Panc1 (cell line): Measurements from ENCODE around the gene NPAS2.

Experiments used
- CTCF ChIP-seq: fragments of 450-650 bp; IDR thresholded peaks from 2 replicates; pipeline ENCODE4 v1.5.1; 2017; ENCODE audit warnings: mild to moderate bottlenecking
- POLR2AphosphoS5 ChIP-seq: IDR thresholded peaks from 2 replicates; pipeline ENCODE4 v1.6.1; 2012; ENCODE audit warnings: mild to moderate bottlenecking, low read depth, low read length, moderate library complexity
- TF ChIP-seq, protein P1 (sequence below), 2 experiments: IDR thresholded peaks; 2 replicates each; pipeline ENCODE4 v1.6.1; 2011 to 2012; ENCODE audit warnings: low read depth in 2 of 2, control low read depth in 1 of 2, low read length in 1 of 2, mild to moderate bottlenecking in 1 of 2, moderate library complexity in 1 of 2; ENCODE audit not compliant: insufficient read depth in 1 of 2

DNA sequence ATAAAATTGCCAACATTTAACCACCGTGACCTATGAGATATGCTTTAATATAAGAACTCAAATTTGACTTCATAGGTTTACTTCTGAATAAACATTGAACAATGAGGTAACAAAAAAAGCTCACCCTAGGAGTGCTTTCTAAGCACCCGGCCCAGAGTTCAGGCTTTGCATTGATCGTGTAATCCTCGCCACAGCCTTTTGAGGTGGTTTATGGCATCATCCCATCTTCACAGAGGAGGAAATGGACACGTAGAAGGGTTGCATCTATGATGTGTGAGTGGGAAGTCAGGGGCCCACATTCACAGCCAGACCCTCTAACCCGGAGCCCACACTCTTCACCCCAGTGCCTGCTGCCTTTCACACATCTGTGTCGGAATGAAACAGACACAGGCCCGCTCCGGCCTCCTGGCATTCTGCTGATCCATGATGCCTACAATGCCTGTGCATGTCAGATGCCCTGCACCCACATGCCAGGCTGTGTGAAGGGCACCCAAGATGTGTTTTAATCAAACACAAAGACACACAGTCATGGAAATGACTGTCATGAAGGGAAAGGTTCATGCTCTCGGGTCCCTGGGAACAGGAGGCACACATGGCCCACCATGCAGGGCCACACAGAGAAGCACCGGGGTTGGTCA is 133.6 kb downstream of the NPAS2 start:
- no peak for TF ChIP-seq CTCF
- TF ChIP-seq, protein P1, sequence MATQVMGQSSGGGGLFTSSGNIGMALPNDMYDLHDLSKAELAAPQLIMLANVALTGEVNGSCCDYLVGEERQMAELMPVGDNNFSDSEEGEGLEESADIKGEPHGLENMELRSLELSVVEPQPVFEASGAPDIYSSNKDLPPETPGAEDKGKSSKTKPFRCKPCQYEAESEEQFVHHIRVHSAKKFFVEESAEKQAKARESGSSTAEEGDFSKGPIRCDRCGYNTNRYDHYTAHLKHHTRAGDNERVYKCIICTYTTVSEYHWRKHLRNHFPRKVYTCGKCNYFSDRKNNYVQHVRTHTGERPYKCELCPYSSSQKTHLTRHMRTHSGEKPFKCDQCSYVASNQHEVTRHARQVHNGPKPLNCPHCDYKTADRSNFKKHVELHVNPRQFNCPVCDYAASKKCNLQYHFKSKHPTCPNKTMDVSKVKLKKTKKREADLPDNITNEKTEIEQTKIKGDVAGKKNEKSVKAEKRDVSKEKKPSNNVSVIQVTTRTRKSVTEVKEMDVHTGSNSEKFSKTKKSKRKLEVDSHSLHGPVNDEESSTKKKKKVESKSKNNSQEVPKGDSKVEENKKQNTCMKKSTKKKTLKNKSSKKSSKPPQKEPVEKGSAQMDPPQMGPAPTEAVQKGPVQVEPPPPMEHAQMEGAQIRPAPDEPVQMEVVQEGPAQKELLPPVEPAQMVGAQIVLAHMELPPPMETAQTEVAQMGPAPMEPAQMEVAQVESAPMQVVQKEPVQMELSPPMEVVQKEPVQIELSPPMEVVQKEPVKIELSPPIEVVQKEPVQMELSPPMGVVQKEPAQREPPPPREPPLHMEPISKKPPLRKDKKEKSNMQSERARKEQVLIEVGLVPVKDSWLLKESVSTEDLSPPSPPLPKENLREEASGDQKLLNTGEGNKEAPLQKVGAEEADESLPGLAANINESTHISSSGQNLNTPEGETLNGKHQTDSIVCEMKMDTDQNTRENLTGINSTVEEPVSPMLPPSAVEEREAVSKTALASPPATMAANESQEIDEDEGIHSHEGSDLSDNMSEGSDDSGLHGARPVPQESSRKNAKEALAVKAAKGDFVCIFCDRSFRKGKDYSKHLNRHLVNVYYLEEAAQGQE (IDR thresholded peaks at IDR 0.05; ENCODE audit: insufficient read depth in 1 of 2, low read depth in 2 of 2, low read length in 1 of 2) = no peak
- TF ChIP-seq POLR2AphosphoS5 = no peak
